Measurements from ENCODE around the gene OLFML2B. TPM values are rescaled to one million over a fixed set of nuclear protein-coding genes. Genes with fewer than 3 reads are reported as not detected.

The OLFML2B gene
- total RNA-seq, 1 donor from 2014 or later, result 29.7 TPM

GRCh38 chr1:161978011-161978790 is 45.5 kb downstream of the OLFML2B start:
- Histone ChIP-seq H3K9me3 (ENCODE audit: control insufficient read depth in 3 of 3, low read length in 3 of 3) (no peaks in the 10 kb centered on the region), H3K36me3 (ENCODE audit: control insufficient read depth in 3 of 3, insufficient read depth in 3 of 3, low read length in 3 of 3) (no peaks in the 10 kb centered on the region), H3K4me1 (ENCODE audit: control insufficient read depth in 3 of 3, insufficient read depth in 3 of 3, low read length in 3 of 3) (peaks cover 12 to 21% (median 17%) of the 10 kb centered on the region in 3 donors), H3K9ac (ENCODE audit: low read depth in 1 of 3, low read length in 3 of 3) (no peak overlapping the region), H3K27me3 (ENCODE audit: control insufficient read depth in 3 of 3, insufficient read depth in 3 of 3, low read length in 3 of 3) (no peaks in the 10 kb centered on the region), H3K4me3 (ENCODE audit: low read length in 3 of 3) (no peak overlapping the region), H3K27ac (ENCODE audit: low read depth, low read length) (no peak overlapping the region)

DNA sequence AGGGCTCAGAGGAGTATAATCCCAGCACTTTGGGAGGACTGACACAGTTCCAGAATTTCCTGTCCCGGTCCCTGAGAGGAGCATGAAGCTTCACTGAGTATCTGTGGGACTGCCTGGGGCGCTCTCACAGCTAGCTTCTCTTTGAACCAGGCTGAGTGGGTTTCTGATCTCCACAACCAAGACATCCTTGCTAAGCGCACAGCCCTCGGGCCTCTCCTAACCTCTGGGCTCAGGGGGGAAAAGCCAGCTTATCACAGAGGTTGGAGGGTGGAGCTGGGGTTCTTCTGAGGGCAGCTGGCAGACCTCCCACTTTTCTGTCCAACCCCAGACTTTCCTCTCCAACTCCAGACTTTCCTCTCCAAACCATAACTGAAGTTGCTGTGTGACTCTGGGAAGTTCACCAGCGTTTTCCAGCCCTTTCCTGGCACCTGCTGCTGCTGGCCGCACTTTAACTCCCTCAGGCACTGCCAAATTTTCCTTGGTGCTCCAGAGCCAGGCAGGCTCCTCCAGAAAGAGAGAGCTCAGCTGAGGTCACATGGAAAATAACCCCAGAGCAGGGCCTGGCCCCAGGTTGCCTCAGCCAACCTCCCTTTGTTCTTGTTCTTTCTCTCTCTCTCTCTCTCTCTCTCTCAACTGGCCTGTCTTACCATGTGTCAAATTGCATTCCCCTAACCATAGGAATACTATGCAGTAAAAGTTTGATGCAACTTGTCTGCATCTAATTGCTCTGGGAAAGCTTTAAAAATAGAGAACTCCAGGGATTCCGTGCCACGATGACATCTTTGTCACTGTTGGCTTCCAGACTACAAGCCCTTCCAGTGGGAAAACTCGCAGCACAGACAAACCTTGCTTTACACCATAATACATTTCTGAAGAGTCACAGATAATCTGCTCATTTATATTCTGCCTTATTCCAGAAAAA is 49.5 kb downstream of the OLFML2B start:
- Histone ChIP-seq H3K36me3 (ENCODE audit: control insufficient read depth in 3 of 3, insufficient read depth in 3 of 3, low read length in 3 of 3) (no peaks in the 10 kb centered on the region), H3K9me3 (ENCODE audit: control insufficient read depth in 3 of 3, low read length in 3 of 3) (no peaks in the 10 kb centered on the region), H3K4me1 (ENCODE audit: control insufficient read depth in 3 of 3, insufficient read depth in 3 of 3, low read length in 3 of 3) (peaks cover 16 to 29% (median 25%) of the 10 kb centered on the region in 3 donors), H3K9ac (ENCODE audit: low read depth in 1 of 3, low read length in 3 of 3) (peak overlapping the region in 2 of 3 donors; percentile 19 to 43), H3K27ac (ENCODE audit: low read depth, low read length) (peak overlapping the region; percentile 52), H3K27me3 (ENCODE audit: control insufficient read depth in 3 of 3, insufficient read depth in 3 of 3, low read length in 3 of 3) (no peaks in the 10 kb centered on the region), H3K4me3 (ENCODE audit: low read length in 3 of 3) (peak overlapping the region in 1 of 3 donors; percentile 5)

DNA sequence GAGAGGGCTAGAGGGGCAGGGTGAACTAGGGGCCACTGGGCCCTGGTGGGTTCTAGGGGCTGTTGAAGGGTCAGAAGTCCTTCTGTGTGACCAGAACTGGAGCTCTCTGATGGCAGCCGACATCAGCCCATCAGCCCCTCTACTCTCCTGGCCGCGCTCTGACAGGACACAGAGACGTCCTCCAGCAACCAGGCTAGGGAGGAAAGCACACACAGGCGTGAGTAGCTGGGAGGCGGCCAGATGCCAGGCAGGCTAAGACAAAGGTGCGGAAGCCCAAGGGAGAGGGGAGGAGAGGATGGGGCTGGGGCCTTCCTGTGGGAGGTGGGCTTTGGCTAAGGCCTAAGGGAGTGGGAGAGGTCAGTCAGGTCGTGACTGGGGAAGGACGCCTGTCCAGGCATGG is 50.8 kb downstream of the OLFML2B start:
- no peak overlapping the region for H3K27ac ChIP-seq (ENCODE audit: low read depth, low read length)
- no peaks in the 10 kb centered on the region for H3K36me3 ChIP-seq (ENCODE audit: control insufficient read depth in 3 of 3, insufficient read depth in 3 of 3, low read length in 3 of 3)
- H3K27me3 ChIP-seq (ENCODE audit: control insufficient read depth in 3 of 3, insufficient read depth in 3 of 3, low read length in 3 of 3), result no peaks in the 10 kb centered on the region
- no peaks in the 10 kb centered on the region for H3K9me3 ChIP-seq (ENCODE audit: control insufficient read depth in 3 of 3, low read length in 3 of 3)
- peaks cover 16 to 29% (median 25%) of the 10 kb centered on the region in 3 donors for H3K4me1 ChIP-seq (ENCODE audit: control insufficient read depth in 3 of 3, insufficient read depth in 3 of 3, low read length in 3 of 3)
- no peak overlapping the region for H3K9ac ChIP-seq (ENCODE audit: low read depth in 1 of 3, low read length in 3 of 3)
- no peak overlapping the region for H3K4me3 ChIP-seq (ENCODE audit: low read length in 3 of 3)

GRCh38 chr1:161970633-161971032 is 53.0 kb downstream of the OLFML2B start:
- no peaks in the 10 kb centered on the region for H3K27me3 ChIP-seq (ENCODE audit: control insufficient read depth in 3 of 3, insufficient read depth in 3 of 3, low read length in 3 of 3)
- H3K4me3 ChIP-seq (ENCODE audit: low read length in 3 of 3), result no peak overlapping the region
- no peaks in the 10 kb centered on the region for H3K9me3 ChIP-seq (ENCODE audit: control insufficient read depth in 3 of 3, low read length in 3 of 3)
- H3K9ac ChIP-seq (ENCODE audit: low read depth in 1 of 3, low read length in 3 of 3), result no peak overlapping the region
- no peak overlapping the region for H3K27ac ChIP-seq (ENCODE audit: low read depth, low read length)
- H3K4me1 ChIP-seq (ENCODE audit: control insufficient read depth in 3 of 3, insufficient read depth in 3 of 3, low read length in 3 of 3), result peaks cover 16 to 29% (median 25%) of the 10 kb centered on the region in 3 donors
- H3K36me3 ChIP-seq (ENCODE audit: control insufficient read depth in 3 of 3, insufficient read depth in 3 of 3, low read length in 3 of 3), result no peaks in the 10 kb centered on the region

DNA sequence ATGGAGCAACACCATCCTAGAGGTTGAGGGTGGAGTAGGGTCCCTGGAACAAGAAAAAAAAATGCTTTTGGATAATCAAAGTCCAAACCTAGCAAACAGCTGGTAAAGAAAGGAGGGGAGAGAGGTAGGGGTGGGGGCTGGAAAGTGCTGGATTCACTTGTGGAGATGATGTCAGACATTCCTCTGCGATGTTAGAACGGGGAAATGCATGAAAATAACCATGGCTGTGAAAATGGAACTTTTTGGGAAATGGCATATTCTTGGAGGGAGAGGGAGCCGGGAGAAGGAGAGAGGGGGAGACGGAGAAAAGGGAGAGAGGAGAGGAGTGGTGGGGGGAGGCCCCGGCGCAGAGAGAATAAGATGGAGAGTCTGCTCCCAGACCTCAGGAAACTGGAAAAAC is 53.6 kb downstream of the OLFML2B start:
- Histone ChIP-seq H3K4me1 (ENCODE audit: control insufficient read depth in 3 of 3, insufficient read depth in 3 of 3, low read length in 3 of 3) (peaks cover 16 to 29% (median 24%) of the 10 kb centered on the region in 3 donors), H3K27me3 (ENCODE audit: control insufficient read depth in 3 of 3, insufficient read depth in 3 of 3, low read length in 3 of 3) (no peaks in the 10 kb centered on the region), H3K9ac (ENCODE audit: low read depth in 1 of 3, low read length in 3 of 3) (no peak overlapping the region), H3K27ac (ENCODE audit: low read depth, low read length) (no peak overlapping the region), H3K9me3 (ENCODE audit: control insufficient read depth in 3 of 3, low read length in 3 of 3) (no peaks in the 10 kb centered on the region), H3K4me3 (ENCODE audit: low read length in 3 of 3) (no peak overlapping the region), H3K36me3 (ENCODE audit: control insufficient read depth in 3 of 3, insufficient read depth in 3 of 3, low read length in 3 of 3) (no peaks in the 10 kb centered on the region)

DNA sequence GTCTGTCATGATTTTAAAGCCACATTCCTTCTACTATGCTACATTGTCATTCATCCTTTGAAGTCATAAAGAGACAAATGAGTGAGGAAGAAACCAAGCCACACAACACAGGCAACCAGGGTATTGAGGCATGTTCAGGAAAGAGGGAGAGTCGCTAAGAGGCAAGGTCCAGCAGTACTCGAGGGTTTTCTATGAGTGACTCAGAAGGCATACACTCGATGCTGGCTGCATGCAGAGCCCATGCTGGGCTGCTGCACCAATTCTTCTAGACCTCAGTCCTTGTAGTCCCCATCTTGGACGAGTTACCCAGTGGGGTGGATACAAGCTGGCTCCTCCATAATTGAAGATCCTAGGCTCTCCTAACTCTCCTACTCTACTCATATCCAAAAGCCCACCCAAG is 57.6 kb downstream of the OLFML2B start:
- Histone ChIP-seq H3K36me3 (ENCODE audit: control insufficient read depth in 3 of 3, insufficient read depth in 3 of 3, low read length in 3 of 3) (no peaks in the 10 kb centered on the region), H3K9me3 (ENCODE audit: control insufficient read depth in 3 of 3, low read length in 3 of 3) (no peaks in the 10 kb centered on the region), H3K4me1 (ENCODE audit: control insufficient read depth in 3 of 3, insufficient read depth in 3 of 3, low read length in 3 of 3) (peaks cover 0 to 11% (median under 1%) of the 10 kb centered on the region in 3 donors), H3K4me3 (ENCODE audit: low read length in 3 of 3) (no peak overlapping the region), H3K27me3 (ENCODE audit: control insufficient read depth in 3 of 3, insufficient read depth in 3 of 3, low read length in 3 of 3) (no peaks in the 10 kb centered on the region), H3K27ac (ENCODE audit: low read depth, low read length) (no peak overlapping the region), H3K9ac (ENCODE audit: low read depth in 1 of 3, low read length in 3 of 3) (no peak overlapping the region)

- Histone ChIP-seq H3K4me1 (ENCODE audit: control insufficient read depth in 3 of 3, insufficient read depth in 3 of 3, low read length in 3 of 3) (peaks cover 0 to 2% (median 2%) of the 10 kb centered on the region in 3 donors), H3K9me3 (ENCODE audit: control insufficient read depth in 3 of 3, low read length in 3 of 3) (no peaks in the 10 kb centered on the region), H3K9ac (ENCODE audit: low read depth in 1 of 3, low read length in 3 of 3) (peak overlapping the region in 2 of 3 donors; percentile 1 to 27), H3K27ac (ENCODE audit: low read depth, low read length) (peak overlapping the region; percentile 57), H3K27me3 (ENCODE audit: control insufficient read depth in 3 of 3, insufficient read depth in 3 of 3, low read length in 3 of 3) (no peaks in the 10 kb centered on the region), H3K4me3 (ENCODE audit: low read length in 3 of 3) (peak overlapping the region in 1 of 3 donors; percentile 57), H3K36me3 (ENCODE audit: control insufficient read depth in 3 of 3, insufficient read depth in 3 of 3, low read length in 3 of 3) (peaks cover 0 to 9% (median 6%) of the 10 kb centered on the region in 3 donors)
These were observed 61.4 kb downstream of the OLFML2B start for GRCh38 chr1:161962091-161962887.

DNA sequence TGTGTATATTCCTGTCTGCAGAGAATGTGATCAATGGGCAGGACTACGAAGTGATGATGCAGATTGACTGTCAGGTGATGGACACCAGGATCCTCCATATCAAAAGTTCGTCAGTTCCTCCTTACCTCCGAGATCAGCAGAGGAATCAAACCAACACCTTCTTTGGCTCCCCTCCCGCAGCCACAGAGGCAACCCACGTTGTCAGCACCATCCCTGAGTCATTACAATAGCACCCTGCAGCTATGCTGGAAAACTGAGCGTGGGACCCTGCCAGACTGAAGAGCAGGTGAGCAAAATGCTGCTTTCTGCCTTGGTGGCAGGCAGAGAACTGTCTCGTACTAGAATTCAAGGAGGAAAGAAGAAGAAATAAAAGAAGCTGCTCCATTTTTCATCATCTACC is 65.2 kb downstream of the OLFML2B start:
- Histone ChIP-seq H3K27ac (ENCODE audit: low read depth, low read length) (no peak overlapping the region), H3K9ac (ENCODE audit: low read depth in 1 of 3, low read length in 3 of 3) (no peak overlapping the region), H3K4me1 (ENCODE audit: control insufficient read depth in 3 of 3, insufficient read depth in 3 of 3, low read length in 3 of 3) (peaks cover 1 to 10% (median 6%) of the 10 kb centered on the region in 3 donors), H3K36me3 (ENCODE audit: control insufficient read depth in 3 of 3, insufficient read depth in 3 of 3, low read length in 3 of 3) (peaks cover 0 to 9% (median 6%) of the 10 kb centered on the region in 3 donors), H3K27me3 (ENCODE audit: control insufficient read depth in 3 of 3, insufficient read depth in 3 of 3, low read length in 3 of 3) (no peaks in the 10 kb centered on the region), H3K4me3 (ENCODE audit: low read length in 3 of 3) (no peak overlapping the region), H3K9me3 (ENCODE audit: control insufficient read depth in 3 of 3, low read length in 3 of 3) (no peaks in the 10 kb centered on the region)

DNA sequence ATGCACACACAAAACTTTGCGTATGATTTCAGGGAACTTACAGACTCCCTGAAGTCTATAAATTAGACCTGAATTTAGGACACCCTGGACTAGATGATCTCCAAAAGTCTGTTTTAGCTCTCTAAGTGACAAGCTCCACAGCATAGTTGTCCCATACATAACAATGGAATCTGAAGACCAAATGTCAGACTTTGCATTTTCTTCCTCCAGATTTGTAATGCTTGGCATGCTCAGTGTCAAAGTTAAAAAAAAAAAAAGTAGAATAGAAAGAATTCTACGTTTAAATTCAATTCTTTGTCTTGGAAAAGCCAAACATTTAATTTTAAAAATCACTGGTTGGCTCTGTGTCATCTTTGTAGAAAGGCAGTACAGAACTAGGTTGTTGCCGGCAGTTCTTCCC is 66.7 kb downstream of the OLFML2B start:
- no peak overlapping the region for H3K9ac ChIP-seq (ENCODE audit: low read depth in 1 of 3, low read length in 3 of 3)
- H3K36me3 ChIP-seq (ENCODE audit: control insufficient read depth in 3 of 3, insufficient read depth in 3 of 3, low read length in 3 of 3), result peaks cover 0 to 9% (median 6%) of the 10 kb centered on the region in 3 donors
- no peak overlapping the region for H3K27ac ChIP-seq (ENCODE audit: low read depth, low read length)
- H3K27me3 ChIP-seq (ENCODE audit: control insufficient read depth in 3 of 3, insufficient read depth in 3 of 3, low read length in 3 of 3), result no peaks in the 10 kb centered on the region
- H3K4me3 ChIP-seq (ENCODE audit: low read length in 3 of 3), result no peak overlapping the region
- H3K4me1 ChIP-seq (ENCODE audit: control insufficient read depth in 3 of 3, insufficient read depth in 3 of 3, low read length in 3 of 3), result peaks cover 6 to 9% (median 6%) of the 10 kb centered on the region in 3 donors
- no peaks in the 10 kb centered on the region for H3K9me3 ChIP-seq (ENCODE audit: control insufficient read depth in 3 of 3, low read length in 3 of 3)
